OCI-LY1 (cell line): ENCODE measurements around the gene GLYATL1B.
"Not testable (repeated sequence)": the region's sequence is repeated elsewhere in the genome, so short reads cannot be mapped to it uniquely, and the experiment has no call there.

Experiments
- H2AFZ ChIP-seq: fragments of 200-600 bp; sonication (generic), shearing (Covaris generic); 2 replicates; pipeline ENCODE4 v1.6.0; 2014; ENCODE audit warnings: antibody characterized with exemption, mild to moderate bottlenecking, low read length
- H3F3A ChIP-seq: fragments of 200-600 bp; sonication (generic), shearing (Covaris generic); 2 replicates; pipeline ENCODE4 v1.6.0; 2014; ENCODE audit warnings: mild to moderate bottlenecking, antibody characterized with exemption, low read length, moderate library complexity; ENCODE audit not compliant: insufficient read depth
- H3K27ac ChIP-seq: fragments of 200-600 bp; sonication (generic); 2 replicates; pipeline ENCODE4 v1.5.1; 2014; ENCODE audit warnings: low read length, mixed run types, mild to moderate bottlenecking, low read depth; ENCODE audit not compliant: poor library complexity, severe bottlenecking
- H3K27me3 ChIP-seq: fragments of 200-600 bp; sonication (generic); 2 replicates; pipeline ENCODE4 v1.6.0; 2014; ENCODE audit warnings: antibody characterized with exemption, mild to moderate bottlenecking, low read length, moderate library complexity; ENCODE audit not compliant: insufficient read depth
- H3K36me3 ChIP-seq: fragments of 200-600 bp; sonication (generic); 2 replicates; pipeline ENCODE4 v1.6.1; 2014; ENCODE audit warnings: mild to moderate bottlenecking, antibody characterized with exemption, low read length, moderate library complexity, mixed read lengths; ENCODE audit not compliant: insufficient read depth
- H3K4me1 ChIP-seq: fragments of 200-600 bp; sonication (generic); 2 replicates; pipeline ENCODE4 v1.5.1; 2014; ENCODE audit warnings: mild to moderate bottlenecking, low read length, moderate library complexity; ENCODE audit not compliant: insufficient read depth, severe bottlenecking
- H3K4me2 ChIP-seq: fragments of 200-600 bp; sonication (generic), shearing (Covaris generic); 2 replicates; pipeline ENCODE4 v1.6.1; 2014; ENCODE audit warnings: low read length
- H3K4me3 ChIP-seq: fragments of 200-600 bp; sonication (generic); 2 replicates; pipeline ENCODE4 v1.5.1; 2014; ENCODE audit warnings: low read length, low read depth, mild to moderate bottlenecking, mixed read lengths; ENCODE audit not compliant: poor library complexity, severe bottlenecking
- H3K79me2 ChIP-seq: fragments of 200-600 bp; shearing (Covaris generic); 2 replicates; pipeline ENCODE4 v1.6.1; 2016; ENCODE audit warnings: mixed run types, low read length, mixed read lengths; ENCODE audit not compliant: insufficient read depth
- H3K9ac ChIP-seq: fragments of 200-600 bp; sonication (generic), shearing (Covaris generic); 2 replicates; pipeline ENCODE4 v1.6.1; 2014; ENCODE audit warnings: mild to moderate bottlenecking, low read length, mixed read lengths
- H3K9me2 ChIP-seq: fragments of 200-600 bp; sonication (generic), shearing (Covaris generic); 2 replicates; pipeline ENCODE4 v1.6.1; 2014; ENCODE audit warnings: low read depth, mild to moderate bottlenecking, low read length, mixed read lengths
- H3K9me3 ChIP-seq: fragments of 200-600 bp; shearing (Covaris generic); 2 replicates; pipeline ENCODE4 v1.6.1; 2014; ENCODE audit warnings: low read length, mixed read lengths
- H4K20me1 ChIP-seq: fragments of 200-600 bp; sonication (generic), shearing (Covaris generic); 2 replicates; pipeline ENCODE4 v1.6.0; 2016; ENCODE audit warnings: mild to moderate bottlenecking, low read length; ENCODE audit not compliant: insufficient read depth
- EZH2 ChIP-seq: fragments of 200-600 bp; sonication (generic), shearing (Covaris generic); IDR thresholded peaks from 2 replicates; pipeline ENCODE4 v1.8.0; 2017; ENCODE audit warnings: borderline replicate concordance, mixed run types, mild to moderate bottlenecking, antibody characterized with exemption, low read length, moderate library complexity, mixed read lengths
- TF ChIP-seq, protein P1 (sequence below): fragments of 200-600 bp; sonication (generic), shearing (Covaris generic); IDR thresholded peaks from 2 replicates; pipeline ENCODE4 v1.5.1; 2017; ENCODE audit warnings: mild to moderate bottlenecking, antibody characterized with exemption, low read length, moderate library complexity, mixed read lengths

GLYATL1B gene, protein sequence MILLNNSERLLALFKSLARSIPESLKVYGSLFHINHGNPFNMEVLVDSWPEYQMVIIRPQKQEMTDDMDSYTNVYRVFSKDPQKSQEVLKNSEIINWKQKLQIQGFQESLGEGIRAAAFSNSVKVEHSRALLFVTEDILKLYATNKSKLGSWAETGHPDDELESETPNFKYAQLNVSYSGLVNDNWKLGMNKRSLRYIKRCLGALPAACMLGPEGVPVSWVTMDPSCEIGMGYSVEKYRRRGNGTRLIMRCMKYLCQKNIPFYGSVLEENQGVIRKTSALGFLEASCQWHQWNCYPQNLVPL

DNA sequence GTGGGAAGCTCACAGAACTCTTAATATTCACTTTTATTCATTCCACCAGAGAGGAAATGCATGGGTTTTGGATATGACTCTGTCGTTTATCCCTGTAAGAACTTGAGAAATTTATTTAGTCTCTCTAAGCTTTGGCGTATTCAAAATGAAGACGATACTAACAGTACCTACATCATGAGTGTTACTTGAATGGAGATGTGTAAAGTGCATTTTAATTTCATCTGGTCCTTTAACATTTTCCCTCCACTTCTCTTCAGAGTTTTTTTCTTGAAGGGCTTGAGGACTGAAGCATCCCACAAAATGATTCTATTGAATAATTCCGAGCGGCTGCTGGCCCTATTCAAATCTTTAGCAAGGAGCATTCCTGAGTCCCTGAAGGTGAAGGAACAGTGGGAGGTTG lies at the start of gene GLYATL1B:
TSS of gene GLYATL1B (plus strand) at position 301 of the 400 bp plus-strand sequence. CDS start at position 301, 0 bp downstream.
- not testable (repeated sequence) for H3K9ac ChIP-seq, H2AFZ ChIP-seq, H3K9me3 ChIP-seq, H3K79me2 ChIP-seq, H3K9me2 ChIP-seq, H3K27me3 ChIP-seq, H3F3A ChIP-seq, H3K4me3 ChIP-seq, H4K20me1 ChIP-seq, H3K27ac ChIP-seq, H3K4me2 ChIP-seq
- Histone ChIP-seq H3K4me1 (peaks cover 23% of the 10 kb centered on the region), H3K36me3 (peaks cover 22% of the 10 kb centered on the region; the same call in 1 of the 2 replicates)

DNA sequence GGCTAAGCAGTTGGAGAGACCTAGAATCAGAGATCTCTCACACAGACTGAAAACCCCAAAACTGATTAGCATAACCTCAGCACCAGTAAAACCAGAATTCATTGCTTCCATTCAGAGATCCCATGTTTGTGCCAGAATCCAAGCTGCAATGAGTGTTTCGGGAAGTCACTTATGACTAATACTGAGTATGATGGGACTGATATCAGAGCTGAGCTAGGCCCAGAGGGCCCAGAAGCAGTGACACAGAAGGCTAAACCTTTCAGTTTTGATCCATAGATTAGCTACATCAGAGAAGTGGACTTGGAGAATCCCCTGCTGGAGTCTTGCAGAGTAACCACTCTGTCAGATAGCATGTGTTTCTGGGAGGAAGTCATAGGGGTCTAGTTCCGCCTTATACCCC lies 49.6 kb upstream of the GLYATL1B start:
- not testable (repeated sequence) for H3K27ac ChIP-seq, H4K20me1 ChIP-seq, H3K4me3 ChIP-seq, H3F3A ChIP-seq, H3K27me3 ChIP-seq, H3K9ac ChIP-seq, H3K36me3 ChIP-seq, H3K4me2 ChIP-seq, H3K9me3 ChIP-seq, H3K79me2 ChIP-seq, H3K9me2 ChIP-seq, H2AFZ ChIP-seq, H3K4me1 ChIP-seq

DNA sequence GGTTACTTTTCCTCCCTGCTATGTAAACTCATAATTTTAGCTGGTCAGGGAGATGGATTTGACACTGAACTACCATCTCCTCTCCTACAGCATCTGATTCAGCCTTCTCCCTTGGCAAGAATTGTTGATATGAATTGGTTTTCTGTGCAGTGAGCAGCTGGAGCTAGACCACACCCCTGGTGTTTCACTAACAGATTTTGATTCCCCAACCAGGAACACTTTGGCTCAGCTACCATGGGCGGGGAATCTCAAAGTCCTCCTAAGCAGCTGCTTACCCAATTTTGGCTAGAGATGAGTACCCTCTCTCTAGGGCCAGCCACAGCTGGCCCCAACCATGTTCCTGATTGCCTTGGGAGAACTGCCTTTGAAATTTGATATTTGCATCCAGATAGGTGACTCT lies 48.7 kb upstream of the GLYATL1B start:
- not testable (repeated sequence) for H2AFZ ChIP-seq, H3K9ac ChIP-seq, H3K4me1 ChIP-seq, H3K9me2 ChIP-seq, H3K79me2 ChIP-seq, H3K4me3 ChIP-seq, H3K36me3 ChIP-seq, H3K27ac ChIP-seq, H4K20me1 ChIP-seq, H3K4me2 ChIP-seq, H3F3A ChIP-seq, H3K27me3 ChIP-seq, H3K9me3 ChIP-seq

DNA sequence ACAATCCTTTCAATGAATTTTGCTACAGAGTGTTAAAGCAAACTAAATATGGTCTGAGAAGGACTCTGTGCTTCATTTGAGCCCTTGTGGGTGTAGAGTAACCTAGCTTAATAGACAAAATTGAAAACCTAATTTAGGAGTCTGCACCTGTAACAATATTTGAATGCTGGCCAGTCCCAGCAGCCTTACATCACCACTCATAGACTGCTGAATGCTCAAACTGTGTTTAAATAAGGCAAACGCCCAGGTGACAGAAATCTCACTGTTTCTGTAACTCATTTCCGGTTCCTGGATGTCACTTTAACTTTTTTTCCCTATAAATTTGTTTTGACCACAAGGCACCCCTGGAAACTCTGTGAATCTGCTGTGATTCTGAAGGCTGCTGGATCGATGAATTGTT lies 45.5 kb upstream of the GLYATL1B start:
- Histone ChIP-seq H3K27ac (no peak overlapping the region), H2AFZ (no peak overlapping the region), H3K36me3 (no peaks in the 10 kb centered on the region), H3K9me3 (no peaks in the 10 kb centered on the region), H3K27me3 (no peaks in the 10 kb centered on the region), H3K4me2 (no peak overlapping the region), H3K4me1 (no peaks in the 10 kb centered on the region), H3K79me2 (no peaks in the 10 kb centered on the region), H3K4me3 (no peak overlapping the region), H3F3A (no peaks in the 10 kb centered on the region), H3K9me2 (no peaks in the 10 kb centered on the region), H3K9ac (no peak overlapping the region), H4K20me1 (no peaks in the 10 kb centered on the region)
- TF ChIP-seq, protein P1, sequence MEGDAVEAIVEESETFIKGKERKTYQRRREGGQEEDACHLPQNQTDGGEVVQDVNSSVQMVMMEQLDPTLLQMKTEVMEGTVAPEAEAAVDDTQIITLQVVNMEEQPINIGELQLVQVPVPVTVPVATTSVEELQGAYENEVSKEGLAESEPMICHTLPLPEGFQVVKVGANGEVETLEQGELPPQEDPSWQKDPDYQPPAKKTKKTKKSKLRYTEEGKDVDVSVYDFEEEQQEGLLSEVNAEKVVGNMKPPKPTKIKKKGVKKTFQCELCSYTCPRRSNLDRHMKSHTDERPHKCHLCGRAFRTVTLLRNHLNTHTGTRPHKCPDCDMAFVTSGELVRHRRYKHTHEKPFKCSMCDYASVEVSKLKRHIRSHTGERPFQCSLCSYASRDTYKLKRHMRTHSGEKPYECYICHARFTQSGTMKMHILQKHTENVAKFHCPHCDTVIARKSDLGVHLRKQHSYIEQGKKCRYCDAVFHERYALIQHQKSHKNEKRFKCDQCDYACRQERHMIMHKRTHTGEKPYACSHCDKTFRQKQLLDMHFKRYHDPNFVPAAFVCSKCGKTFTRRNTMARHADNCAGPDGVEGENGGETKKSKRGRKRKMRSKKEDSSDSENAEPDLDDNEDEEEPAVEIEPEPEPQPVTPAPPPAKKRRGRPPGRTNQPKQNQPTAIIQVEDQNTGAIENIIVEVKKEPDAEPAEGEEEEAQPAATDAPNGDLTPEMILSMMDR, result no peak
- no peak for TF ChIP-seq EZH2

DNA sequence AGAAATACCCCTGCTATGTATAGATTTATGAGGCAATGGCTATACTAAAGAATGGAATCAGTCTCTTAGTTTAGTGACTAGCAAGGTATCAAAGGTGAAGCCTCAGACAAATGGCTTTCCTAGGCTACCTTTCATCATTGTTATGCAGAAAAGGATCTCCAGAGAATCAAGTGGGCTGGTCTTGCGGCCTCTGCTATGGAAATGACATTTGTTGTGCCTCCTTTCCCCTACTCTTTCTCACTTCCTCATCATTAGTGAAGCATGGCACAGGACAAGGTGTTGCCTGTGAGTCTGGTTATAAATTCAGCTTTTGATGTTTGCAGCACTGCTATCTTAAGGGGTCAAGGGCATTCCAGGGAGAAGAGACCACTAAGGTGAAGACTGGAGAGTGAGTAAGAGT lies 34.7 kb upstream of the GLYATL1B start:
- not testable (repeated sequence) for H4K20me1 ChIP-seq, H3K36me3 ChIP-seq, H3K9me3 ChIP-seq, H3F3A ChIP-seq, H3K9me2 ChIP-seq, H3K4me2 ChIP-seq, H3K4me3 ChIP-seq, H3K27me3 ChIP-seq, H3K79me2 ChIP-seq, H2AFZ ChIP-seq, H3K27ac ChIP-seq, H3K9ac ChIP-seq
- peaks cover 33% of the 10 kb centered on the region for H3K4me1 ChIP-seq

DNA sequence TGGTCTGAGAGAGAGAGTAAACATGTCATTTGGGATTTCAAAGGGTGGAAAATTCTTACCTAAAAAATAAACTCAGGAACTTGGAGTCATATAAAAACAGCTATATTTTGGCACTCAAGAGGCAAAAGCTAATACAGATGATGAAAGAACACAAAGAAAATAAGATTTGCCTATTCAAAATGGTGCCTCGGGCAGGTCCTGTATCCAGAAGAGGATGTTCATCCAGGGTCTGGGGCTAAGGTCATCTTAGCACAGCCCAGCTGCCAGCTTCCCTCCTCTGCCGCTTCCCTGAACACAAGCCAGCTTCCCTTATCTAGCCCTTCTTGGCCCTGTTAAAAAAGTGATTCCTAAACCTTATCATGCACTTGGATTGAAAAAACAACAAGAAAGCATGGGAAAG lies 33.8 kb upstream of the GLYATL1B start:
- not testable (repeated sequence) for H3K4me3 ChIP-seq, H3K4me2 ChIP-seq

More for the DNA sequence above, 33.8 kb upstream of the GLYATL1B start:
- H3K9me2 ChIP-seq, H3K27ac ChIP-seq, H3K79me2 ChIP-seq, H4K20me1 ChIP-seq, H3K9ac ChIP-seq, H3K27me3 ChIP-seq, H3K9me3 ChIP-seq, H3F3A ChIP-seq, H3K36me3 ChIP-seq, H2AFZ ChIP-seq: not testable (repeated sequence)
- peaks cover 33% of the 10 kb centered on the region for H3K4me1 ChIP-seq
